ENCODE measurements around the gene CADPS2. TPM values are rescaled to one million over a fixed set of nuclear protein-coding genes. Genes with fewer than 3 reads are reported as not detected.

CADPS2 gene
- total RNA-seq, 2 experiments from 2014 or later: not detected

GRCh38 chr7:122430710-122431109 is 455.6 kb downstream of the CADPS2 start:
- intact Hi-C loops (cut with micrococcal nuclease; ENCODE audit: unreplicated experiment): no loop called here
- Histone ChIP-seq H2AFZ (ENCODE audit: low read length) (no peak overlapping the region), H3K4me3 (ENCODE audit: low read depth, low read length, poor library complexity, severe bottlenecking) (no peak overlapping the region), H3K9me3 (ENCODE audit: low read length) (no peaks in the 10 kb centered on the region), H3K4me1 (ENCODE audit: insufficient read depth, low read length, poor library complexity, severe bottlenecking) (no peaks in the 10 kb centered on the region), H3K4me2 (ENCODE audit: low read length) (no peak overlapping the region), H3K9me2 (ENCODE audit: insufficient read depth, low read length) (no peaks in the 10 kb centered on the region), H3K36me3 (ENCODE audit: insufficient read depth, low read length) (no peaks in the 10 kb centered on the region), H3K79me2 (ENCODE audit: insufficient read depth, low read depth, low read length) (no peaks in the 10 kb centered on the region), H3K27ac (ENCODE audit: low read depth, low read length, poor library complexity, severe bottlenecking) (no peak overlapping the region), H4K20me1 (ENCODE audit: insufficient read depth, low read length) (no peaks in the 10 kb centered on the region)
- ChIA-PET POLR2A (interaction anchor here (0.6 kb wide), 1 partner anchor 234 kb away, joined by 3 read pairs; no protein-coding TSS in a partner anchor), CTCF (ENCODE audit: unreplicated experiment) (no interaction called here)
- BruUV-seq (replicated peaks): no TSS peak
- TF ChIP-seq CTCF (conservative IDR thresholded peaks at IDR 0.05; ENCODE audit: low read length) (no peak), EZH2phosphoT487 (IDR thresholded peaks at IDR 0.05; ENCODE audit: borderline replicate concordance, low read depth, low read length) (no peak)
- no peak for DNase-seq (ENCODE audit: low spot score)

GRCh38 chr7:122429926-122430325 is 456.3 kb downstream of the CADPS2 start:
- Histone ChIP-seq H3K36me3 (ENCODE audit: insufficient read depth, low read length) (no peaks in the 10 kb centered on the region), H3K9me3 (ENCODE audit: low read length) (no peaks in the 10 kb centered on the region), H3K4me2 (ENCODE audit: low read length) (no peak overlapping the region), H4K20me1 (ENCODE audit: insufficient read depth, low read length) (no peaks in the 10 kb centered on the region), H3K4me1 (ENCODE audit: insufficient read depth, low read length, poor library complexity, severe bottlenecking) (no peaks in the 10 kb centered on the region), H3K27ac (ENCODE audit: low read depth, low read length, poor library complexity, severe bottlenecking) (no peak overlapping the region), H3K4me3 (ENCODE audit: low read depth, low read length, poor library complexity, severe bottlenecking) (no peak overlapping the region), H3K9me2 (ENCODE audit: insufficient read depth, low read length) (no peaks in the 10 kb centered on the region), H3K79me2 (ENCODE audit: insufficient read depth, low read depth, low read length) (no peaks in the 10 kb centered on the region), H2AFZ (ENCODE audit: low read length) (no peak overlapping the region)
- POLR2A ChIA-PET: no interaction called here
- TF ChIP-seq EZH2phosphoT487 (IDR thresholded peaks at IDR 0.05; ENCODE audit: borderline replicate concordance, low read depth, low read length) (no peak), CTCF (conservative IDR thresholded peaks at IDR 0.05; ENCODE audit: low read length) (no peak)
- intact Hi-C loops (cut with micrococcal nuclease; ENCODE audit: unreplicated experiment): no loop called here
- CTCF ChIA-PET (ENCODE audit: unreplicated experiment): no interaction called here
- no TSS peak for BruUV-seq (replicated peaks)
- DNase-seq (ENCODE audit: low spot score): no peak

- CTCF ChIA-PET (ENCODE audit: unreplicated experiment): no interaction called here
- Histone ChIP-seq H3K4me2 (ENCODE audit: low read length) (no peak overlapping the region), H3K9me2 (ENCODE audit: insufficient read depth, low read length) (no peaks in the 10 kb centered on the region), H3K4me1 (ENCODE audit: insufficient read depth, low read length, poor library complexity, severe bottlenecking) (no peaks in the 10 kb centered on the region), H3K27ac (ENCODE audit: low read depth, low read length, poor library complexity, severe bottlenecking) (no peak overlapping the region), H4K20me1 (ENCODE audit: insufficient read depth, low read length) (no peaks in the 10 kb centered on the region), H3K9me3 (ENCODE audit: low read length) (no peaks in the 10 kb centered on the region), H3K4me3 (ENCODE audit: low read depth, low read length, poor library complexity, severe bottlenecking) (no peak overlapping the region), H2AFZ (ENCODE audit: low read length) (no peak overlapping the region), H3K36me3 (ENCODE audit: insufficient read depth, low read length) (no peaks in the 10 kb centered on the region), H3K79me2 (ENCODE audit: insufficient read depth, low read depth, low read length) (no peaks in the 10 kb centered on the region)
- TF ChIP-seq CTCF (conservative IDR thresholded peaks at IDR 0.05; ENCODE audit: low read length) (no peak), EZH2phosphoT487 (IDR thresholded peaks at IDR 0.05; ENCODE audit: borderline replicate concordance, low read depth, low read length) (no peak)
- DNase-seq (ENCODE audit: low spot score): no peak
- POLR2A ChIA-PET: no interaction called here
- no TSS peak for BruUV-seq (replicated peaks)
- intact Hi-C loops (cut with micrococcal nuclease; ENCODE audit: unreplicated experiment): no loop called here
Observed at GRCh38 chr7:122425731-122426130, 460.5 kb downstream of the CADPS2 start.
